ENCODE measurements around the gene STRA6.

Gene STRA6

GRCh38 chr15:74159773-74160172, 42.8 kb downstream of the STRA6 start:
- no peak for DNase-seq

GRCh38 chr15:74158855-74159650, 43.5 kb downstream of the STRA6 start:
- DNase-seq = no peak

GRCh38 chr15:74157868-74158827, 44.4 kb downstream of the STRA6 start:
- no peak for DNase-seq

GRCh38 chr15:74156678-74157411, 45.7 kb downstream of the STRA6 start:
- no peak for DNase-seq

- no peak for DNase-seq
Measured at GRCh38 chr15:74155766-74156417, 46.7 kb downstream of the STRA6 start.

- DNase-seq = no peak
Measured at GRCh38 chr15:74147051-74147450, 55.5 kb downstream of the STRA6 start.

GRCh38 chr15:74146277-74146800, 56.2 kb downstream of the STRA6 start:
- no peak for DNase-seq

GRCh38 chr15:74144153-74144775, 58.3 kb downstream of the STRA6 start:
- no peak for DNase-seq

- no peak for DNase-seq
Measured at GRCh38 chr15:74141591-74141990, 61.0 kb downstream of the STRA6 start.

GRCh38 chr15:74138642-74139041, 63.9 kb downstream of the STRA6 start:
- no peak for DNase-seq

GRCh38 chr15:74137537-74137894, 65.1 kb downstream of the STRA6 start:
- no peak for DNase-seq

GRCh38 chr15:74136814-74137536, 65.6 kb downstream of the STRA6 start:
- no peak for DNase-seq

GRCh38 chr15:74136540-74136813, 66.1 kb downstream of the STRA6 start:
- no peak for DNase-seq

- no peak for DNase-seq
Measured at GRCh38 chr15:74135041-74135565, 67.5 kb downstream of the STRA6 start.

- DNase-seq = no peak
Measured at GRCh38 chr15:74134387-74135027, 68.1 kb downstream of the STRA6 start.

GRCh38 chr15:74133694-74134386, 68.7 kb downstream of the STRA6 start:
- DNase-seq = no peak

- DNase-seq = no peak
Measured at GRCh38 chr15:74132681-74133651, 69.6 kb downstream of the STRA6 start.

GRCh38 chr15:74131628-74132413, 70.8 kb downstream of the STRA6 start:
- DNase-seq = no peak

Measured in CD4-positive, alpha-beta T cell treated with Interleukin-4 for 4 hours (primary cell).